Measurements from ENCODE around the gene MRGPRE.

The MRGPRE gene

GRCh38 chr11:3191586-3192324 is 40.5 kb downstream of the MRGPRE start:
- Histone ChIP-seq H3K9ac (ENCODE audit: low read depth, low read length) (no peak overlapping the region), H4K20me1 (ENCODE audit: insufficient read depth, low read length) (no peaks in the 10 kb centered on the region), H3K4me2 (ENCODE audit: insufficient read depth, low read length) (no peak overlapping the region), H2AFZ (ENCODE audit: low read depth, low read length) (no peak overlapping the region), H3K9me3 (ENCODE audit: insufficient read depth, low read length, severe bottlenecking) (no peaks in the 10 kb centered on the region), H3K79me2 (ENCODE audit: insufficient read depth, low read length) (no peaks in the 10 kb centered on the region), H3K36me3 (ENCODE audit: insufficient read depth, low read length) (no peaks in the 10 kb centered on the region), H3K4me1 (ENCODE audit: insufficient read depth, low read length) (no peaks in the 10 kb centered on the region), H3K27ac (ENCODE audit: low read length) (no peak overlapping the region), H3K27me3 (ENCODE audit: insufficient read depth, low read length, poor library complexity) (no peaks in the 10 kb centered on the region), H3K4me3 (ENCODE audit: low read depth in 1 of 2, low read length in 2 of 2) (no peak overlapping the region)
- ATAC-seq (ENCODE audit: insufficient read depth, low read depth), result no peak
- DNase-seq, result no peak
- TF ChIP-seq EZH2 (IDR thresholded peaks at IDR 0.05; ENCODE audit: borderline replicate concordance, low read depth, low read length, severe bottlenecking), result no peak

- Histone ChIP-seq H4K20me1 (ENCODE audit: insufficient read depth, low read length) (no peaks in the 10 kb centered on the region), H3K27me3 (ENCODE audit: insufficient read depth, low read length, poor library complexity) (no peaks in the 10 kb centered on the region), H3K36me3 (ENCODE audit: insufficient read depth, low read length) (no peaks in the 10 kb centered on the region), H2AFZ (ENCODE audit: low read depth, low read length) (no peak overlapping the region), H3K4me2 (ENCODE audit: insufficient read depth, low read length) (no peak overlapping the region), H3K4me3 (ENCODE audit: low read depth in 1 of 2, low read length in 2 of 2) (no peak overlapping the region), H3K9me3 (ENCODE audit: insufficient read depth, low read length, severe bottlenecking) (no peaks in the 10 kb centered on the region), H3K9ac (ENCODE audit: low read depth, low read length) (no peak overlapping the region), H3K79me2 (ENCODE audit: insufficient read depth, low read length) (no peaks in the 10 kb centered on the region), H3K4me1 (ENCODE audit: insufficient read depth, low read length) (no peaks in the 10 kb centered on the region), H3K27ac (ENCODE audit: low read length) (no peak overlapping the region)
- no peak for DNase-seq
- TF ChIP-seq CTCF (IDR thresholded peaks at IDR 0.05; ENCODE audit: borderline replicate concordance, extremely low read depth, low read length, poor library complexity, severe bottlenecking) (no peak), EZH2 (IDR thresholded peaks at IDR 0.05; ENCODE audit: borderline replicate concordance, low read depth, low read length, severe bottlenecking) (no peak)
- no peak for ATAC-seq (ENCODE audit: insufficient read depth, low read depth)
These were observed 41.6 kb downstream of the MRGPRE start for GRCh38 chr11:3190600-3190999.

- TF ChIP-seq EZH2 (IDR thresholded peaks at IDR 0.05; ENCODE audit: borderline replicate concordance, low read depth, low read length, severe bottlenecking), result no peak
- no peak for TF ChIP-seq CTCF (IDR thresholded peaks at IDR 0.05; ENCODE audit: borderline replicate concordance, extremely low read depth, low read length, poor library complexity, severe bottlenecking)
These were observed 42.2 kb downstream of the MRGPRE start for GRCh38 chr11:3189886-3190583.

GRCh38 chr11:3189196-3189843 is 42.9 kb downstream of the MRGPRE start:
- no peak overlapping the region for H3K27ac ChIP-seq (ENCODE audit: low read length)
- TF ChIP-seq EZH2 (IDR thresholded peaks at IDR 0.05; ENCODE audit: borderline replicate concordance, low read depth, low read length, severe bottlenecking) (no peak), CTCF (IDR thresholded peaks at IDR 0.05; ENCODE audit: borderline replicate concordance, extremely low read depth, low read length, poor library complexity, severe bottlenecking) (no peak)
- no peak for ATAC-seq (ENCODE audit: insufficient read depth, low read depth)
- no peaks in the 10 kb centered on the region for H3K4me1 ChIP-seq (ENCODE audit: insufficient read depth, low read length)
- H3K9me3 ChIP-seq (ENCODE audit: insufficient read depth, low read length, severe bottlenecking), result no peaks in the 10 kb centered on the region
- no peak overlapping the region for H3K4me2 ChIP-seq (ENCODE audit: insufficient read depth, low read length)
- H3K36me3 ChIP-seq (ENCODE audit: insufficient read depth, low read length), result no peaks in the 10 kb centered on the region
- DNase-seq, result no peak
- no peaks in the 10 kb centered on the region for H4K20me1 ChIP-seq (ENCODE audit: insufficient read depth, low read length)
- no peak overlapping the region for H3K9ac ChIP-seq (ENCODE audit: low read depth, low read length)
- H3K27me3 ChIP-seq (ENCODE audit: insufficient read depth, low read length, poor library complexity), result no peaks in the 10 kb centered on the region
- no peak overlapping the region for H3K4me3 ChIP-seq (ENCODE audit: low read depth in 1 of 2, low read length in 2 of 2)
- H2AFZ ChIP-seq (ENCODE audit: low read depth, low read length), result no peak overlapping the region
- H3K79me2 ChIP-seq (ENCODE audit: insufficient read depth, low read length), result no peaks in the 10 kb centered on the region

More at GRCh38 chr11:3189886-3190583, 42.2 kb downstream of the MRGPRE start:
- Histone ChIP-seq H2AFZ (ENCODE audit: low read depth, low read length) (no peak overlapping the region), H3K27ac (ENCODE audit: low read length) (no peak overlapping the region), H3K79me2 (ENCODE audit: insufficient read depth, low read length) (no peaks in the 10 kb centered on the region), H3K9me3 (ENCODE audit: insufficient read depth, low read length, severe bottlenecking) (no peaks in the 10 kb centered on the region), H3K9ac (ENCODE audit: low read depth, low read length) (no peak overlapping the region), H3K36me3 (ENCODE audit: insufficient read depth, low read length) (no peaks in the 10 kb centered on the region), H4K20me1 (ENCODE audit: insufficient read depth, low read length) (no peaks in the 10 kb centered on the region), H3K4me2 (ENCODE audit: insufficient read depth, low read length) (no peak overlapping the region), H3K4me1 (ENCODE audit: insufficient read depth, low read length) (no peaks in the 10 kb centered on the region), H3K27me3 (ENCODE audit: insufficient read depth, low read length, poor library complexity) (no peaks in the 10 kb centered on the region), H3K4me3 (ENCODE audit: low read depth in 1 of 2, low read length in 2 of 2) (no peak overlapping the region)
- ATAC-seq (ENCODE audit: insufficient read depth, low read depth) (no peak), DNase-seq (no peak)
